ENCODE measurements around the gene DMRTC2.

The DMRTC2 gene

GRCh38 chr19:41894350-41894749 is 49.5 kb downstream of the DMRTC2 start:
- DNase-seq, result no peak

GRCh38 chr19:41895745-41896580 is 51.1 kb downstream of the DMRTC2 start:
- no peak for DNase-seq

GRCh38 chr19:41896581-41896942 is 51.7 kb downstream of the DMRTC2 start:
- DNase-seq, result no peak

- DNase-seq, result no peak
These were observed 52.3 kb downstream of the DMRTC2 start for GRCh38 chr19:41897181-41897580.

- no peak for DNase-seq
These were observed 53.0 kb downstream of the DMRTC2 start for GRCh38 chr19:41897820-41898219.

- DNase-seq, result no peak
These were observed 53.4 kb downstream of the DMRTC2 start for GRCh38 chr19:41898235-41898634.
